CD14-positive monocyte (primary cell): ENCODE results near the gene DNAJA2. TPM values are rescaled to one million over a fixed set of nuclear protein-coding genes. Genes with fewer than 3 reads are reported as not detected.

Source experiments
- DNase-seq, 3 donors: peaks; one replicate each; pipeline ENCODE4 v3.0.0-alpha.2; 2011 to 2022
- H2AFZ ChIP-seq: 2 replicates; pipeline ENCODE4 v1.6.0; 2012; ENCODE audit warnings: mild to moderate bottlenecking, low read depth, low read length, inconsistent platforms; ENCODE audit not compliant: insufficient read depth, poor library complexity, severe bottlenecking
- H3K27ac ChIP-seq, 2 donors: 1 replicate in 1 of 2; 2 replicates in 1 of 2; pipeline ENCODE4 v1.5.1; 2012 to 2013; ENCODE audit warnings: low read length in 2 of 2, control low read depth in 1 of 2, inconsistent platforms in 1 of 2, low read depth in 1 of 2, mild to moderate bottlenecking in 1 of 2
- H3K27me3 ChIP-seq, 2 donors: one replicate each; pipeline versions ENCODE4 v1.6.0 to v1.6.1; 2011 to 2013; ENCODE audit warnings: low read length in 2 of 2; ENCODE audit not compliant: control insufficient read depth in 2 of 2, insufficient read depth in 2 of 2
- H3K36me3 ChIP-seq, 2 donors: replicated peaks in 1 of 2; 1 replicate in 1 of 2; 2 replicates in 1 of 2; pipeline versions ENCODE4 v1.5.1 to v1.6.1; 2012 to 2013; ENCODE audit warnings: low read length in 2 of 2, control low read depth in 1 of 2, inconsistent platforms in 1 of 2, mild to moderate bottlenecking in 1 of 2; ENCODE audit not compliant: insufficient read depth in 2 of 2, control insufficient read depth in 1 of 2
- H3K4me1 ChIP-seq, 2 donors: 1 replicate in 1 of 2; 2 replicates in 1 of 2; pipeline versions ENCODE4 v1.5.1 to v1.6.1; 2012 to 2013; ENCODE audit warnings: low read length in 2 of 2, control low read depth in 1 of 2, inconsistent platforms in 1 of 2, mild to moderate bottlenecking in 1 of 2, moderate library complexity in 1 of 2; ENCODE audit not compliant: insufficient read depth in 2 of 2, control insufficient read depth in 1 of 2
- H3K4me2 ChIP-seq: replicated peaks from 2 replicates; pipeline ENCODE3; 2012; ENCODE audit warnings: low read length, moderate library complexity, mild to moderate bottlenecking; ENCODE audit not compliant: poor library complexity, severe bottlenecking; ENCODE audit errors: extremely low read depth
- H3K4me3 ChIP-seq, 3 experiments: fragments of 200-600 bp in 1 of 3; sonication (generic) in 1 of 3; replicated peaks in 1 of 3; 1 replicate in 2 of 3; 2 replicates in 1 of 3; pipeline ENCODE4 v1.5.1; 2011 to 2013; ENCODE audit warnings: low read length in 3 of 3, mild to moderate bottlenecking in 3 of 3, control low read depth in 2 of 3, low read depth in 2 of 3, inconsistent platforms in 1 of 3, moderate library complexity in 1 of 3
- H3K79me2 ChIP-seq: 2 replicates; pipeline ENCODE4 v1.6.0; 2012; ENCODE audit warnings: mild to moderate bottlenecking, control low read depth, inconsistent platforms, low read length, moderate library complexity; ENCODE audit not compliant: insufficient read depth
- H3K9ac ChIP-seq: 2 replicates; pipeline ENCODE4 v1.6.0; 2017; ENCODE audit warnings: low read length, mild to moderate bottlenecking; ENCODE audit not compliant: insufficient read depth, poor library complexity, severe bottlenecking
- H3K9me3 ChIP-seq, 2 donors: replicated peaks in 1 of 2; 1 replicate in 1 of 2; 2 replicates in 1 of 2; pipeline versions ENCODE4 v1.5.1 to v1.6.1; 2012 to 2013; ENCODE audit warnings: low read length in 2 of 2, control low read depth in 1 of 2; ENCODE audit not compliant: control insufficient read depth in 1 of 2, insufficient read depth in 1 of 2
- H4K20me1 ChIP-seq: 2 replicates; pipeline ENCODE4 v1.6.0; 2012; ENCODE audit warnings: mild to moderate bottlenecking, low read length, control low read depth, moderate library complexity; ENCODE audit not compliant: insufficient read depth
- H3K27ac Mint-ChIP-seq, 7 donors: one replicate each; pipeline ENCODE4 v1.8.0; 2020; ENCODE audit warnings: mild to moderate bottlenecking in 7 of 7, mixed read lengths in 7 of 7, moderate library complexity in 6 of 7, inconsistent platforms in 2 of 7
- H3K27me3 Mint-ChIP-seq, 3 donors: one replicate each; pipeline ENCODE4 v1.8.0; 2021 to 2022; ENCODE audit warnings: low read depth in 3 of 3, mild to moderate bottlenecking in 3 of 3, mixed read lengths in 3 of 3, moderate library complexity in 3 of 3, inconsistent platforms in 1 of 3
- H3K36me3 Mint-ChIP-seq, 2 donors: one replicate each; pipeline ENCODE4 v1.8.0; 2020; ENCODE audit warnings: mixed read lengths in 2 of 2, inconsistent platforms in 1 of 2, mild to moderate bottlenecking in 1 of 2
- H3K4me1 Mint-ChIP-seq: one replicate; pipeline ENCODE4 v1.8.0; 2020; ENCODE audit warnings: mild to moderate bottlenecking, mixed read lengths
- H3K4me3 Mint-ChIP-seq, 2 donors: one replicate each; pipeline ENCODE4 v1.8.0; 2020; ENCODE audit warnings: mild to moderate bottlenecking in 2 of 2, mixed read lengths in 2 of 2, moderate library complexity in 1 of 2
- H3K9me3 Mint-ChIP-seq, 7 donors: one replicate each; pipeline ENCODE4 v1.8.0; 2020 to 2022; ENCODE audit warnings: mixed read lengths in 7 of 7, mild to moderate bottlenecking in 6 of 7, moderate library complexity in 6 of 7, inconsistent platforms in 2 of 7
- WGBS: methylation state at CpG from one replicate; pipeline ENCODE4 v1.1.5; 2013; ENCODE audit warnings: missing lambda C conversion rate; ENCODE audit not compliant: insufficient coverage; 5-methylcytosine and 5-hydroxymethylcytosine counted together
- intact Hi-C, 2 donors: fragments of 100-400 bp; cut with micrococcal nuclease; formaldehyde crosslinking; loops; one replicate each; pipeline versions ENCODE4 v1.15.0 to v1.15.1; 2023
- polyA plus RNA-seq, 3 donors: library from polyadenylated mRNA; depleted of rRNA in 1 of 3; unstranded in 2 of 3; stranded (reverse) in 1 of 3; fragments of 300-500 nt in 2 of 3; fragments of >200 nt in 1 of 3; fragmentation: Illumina TruSeq in 2 of 3; gene quantifications; 1 replicate in 2 of 3; 2 replicates in 1 of 3; pipeline ENCODE4 v1.2.3, GENCODE V29; 2012 to 2021
- TF ChIP-seq, protein P1 (sequence below): fragments of 200-600 bp; IDR thresholded peaks from one replicate; pipeline ENCODE4 v1.8.0; 2022; ENCODE audit warnings: antibody characterized with exemption, mild to moderate bottlenecking

DNAJA2 gene
- polyA plus RNA-seq, 3 donors, result 14.4 to 63.4 (median 62.9) TPM

DNA sequence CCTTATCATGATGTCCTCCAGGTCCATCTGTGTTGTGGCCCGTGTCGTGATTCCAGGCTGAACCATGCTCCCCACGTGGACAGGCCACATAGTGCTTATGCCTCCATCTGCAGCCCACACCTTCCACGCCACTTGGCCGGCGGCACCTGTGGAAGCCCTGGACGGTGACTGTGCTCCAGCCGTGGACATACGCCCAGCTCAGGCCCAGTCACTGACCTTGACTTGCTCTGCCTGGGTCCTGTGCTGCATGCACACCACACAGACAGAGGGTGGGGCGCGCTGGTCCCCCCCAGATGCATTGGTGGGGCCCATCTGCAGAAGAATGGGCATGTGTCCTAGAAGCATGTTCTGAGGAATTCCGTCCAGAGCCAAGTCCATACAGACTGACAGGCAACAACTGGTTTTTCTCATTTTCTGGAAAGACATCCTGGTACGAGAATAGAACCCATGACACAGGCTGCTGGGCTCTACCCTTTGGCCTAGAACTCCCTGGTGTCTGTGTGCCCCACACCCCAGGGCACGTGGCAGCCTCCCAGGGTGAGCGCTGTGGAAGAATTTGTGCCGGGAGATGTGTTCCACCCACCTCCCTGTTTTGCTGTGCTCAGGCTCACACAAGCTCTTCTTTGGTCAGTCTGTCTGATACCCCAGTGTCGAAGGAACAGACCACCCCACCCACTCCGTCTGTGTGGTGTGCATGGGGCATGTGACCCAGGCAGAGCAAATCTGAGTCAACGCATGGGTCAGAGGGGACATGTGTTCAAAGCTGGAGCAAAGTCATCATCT lies 49.8 kb downstream of the DNAJA2 start:
- DNase-seq, result no peak
- intact Hi-C loops, result no loop called here
- peak overlapping the region in 2 of 7 donors; percentile 72 to 74 for H3K27ac Mint-ChIP-seq
- peaks cover 16% of the 10 kb centered on the region for H3K4me1 Mint-ChIP-seq
- no peaks in the 10 kb centered on the region for H3K79me2 ChIP-seq
- H3K27ac ChIP-seq, result no peak overlapping the region
- no peaks in the 10 kb centered on the region for H3K9me3 ChIP-seq
- H3K36me3 Mint-ChIP-seq, result peaks cover 33 to 52% of the 10 kb centered on the region in 2 donors
- H3K4me1 ChIP-seq, result peaks cover 4 to 6% of the 10 kb centered on the region in 2 donors
- TF ChIP-seq, protein P1, sequence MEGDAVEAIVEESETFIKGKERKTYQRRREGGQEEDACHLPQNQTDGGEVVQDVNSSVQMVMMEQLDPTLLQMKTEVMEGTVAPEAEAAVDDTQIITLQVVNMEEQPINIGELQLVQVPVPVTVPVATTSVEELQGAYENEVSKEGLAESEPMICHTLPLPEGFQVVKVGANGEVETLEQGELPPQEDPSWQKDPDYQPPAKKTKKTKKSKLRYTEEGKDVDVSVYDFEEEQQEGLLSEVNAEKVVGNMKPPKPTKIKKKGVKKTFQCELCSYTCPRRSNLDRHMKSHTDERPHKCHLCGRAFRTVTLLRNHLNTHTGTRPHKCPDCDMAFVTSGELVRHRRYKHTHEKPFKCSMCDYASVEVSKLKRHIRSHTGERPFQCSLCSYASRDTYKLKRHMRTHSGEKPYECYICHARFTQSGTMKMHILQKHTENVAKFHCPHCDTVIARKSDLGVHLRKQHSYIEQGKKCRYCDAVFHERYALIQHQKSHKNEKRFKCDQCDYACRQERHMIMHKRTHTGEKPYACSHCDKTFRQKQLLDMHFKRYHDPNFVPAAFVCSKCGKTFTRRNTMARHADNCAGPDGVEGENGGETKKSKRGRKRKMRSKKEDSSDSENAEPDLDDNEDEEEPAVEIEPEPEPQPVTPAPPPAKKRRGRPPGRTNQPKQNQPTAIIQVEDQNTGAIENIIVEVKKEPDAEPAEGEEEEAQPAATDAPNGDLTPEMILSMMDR, result no peak
- H3K27me3 Mint-ChIP-seq, result no peaks in the 10 kb centered on the region
- no peak overlapping the region for H2AFZ ChIP-seq
- no peak overlapping the region for H3K4me3 Mint-ChIP-seq
- no peaks in the 10 kb centered on the region for H3K9me3 Mint-ChIP-seq
- 97% methylated on average over 19 of the region's 19 CpGs for WGBS
- no peaks in the 10 kb centered on the region for H3K27me3 ChIP-seq
- H3K9ac ChIP-seq, result no peak overlapping the region
- no peak overlapping the region for H3K4me2 ChIP-seq
- no peaks in the 10 kb centered on the region for H4K20me1 ChIP-seq
- H3K4me3 ChIP-seq, result no peak overlapping the region
- H3K36me3 ChIP-seq, result peaks cover 14 to 46% of the 10 kb centered on the region in 2 donors

DNA sequence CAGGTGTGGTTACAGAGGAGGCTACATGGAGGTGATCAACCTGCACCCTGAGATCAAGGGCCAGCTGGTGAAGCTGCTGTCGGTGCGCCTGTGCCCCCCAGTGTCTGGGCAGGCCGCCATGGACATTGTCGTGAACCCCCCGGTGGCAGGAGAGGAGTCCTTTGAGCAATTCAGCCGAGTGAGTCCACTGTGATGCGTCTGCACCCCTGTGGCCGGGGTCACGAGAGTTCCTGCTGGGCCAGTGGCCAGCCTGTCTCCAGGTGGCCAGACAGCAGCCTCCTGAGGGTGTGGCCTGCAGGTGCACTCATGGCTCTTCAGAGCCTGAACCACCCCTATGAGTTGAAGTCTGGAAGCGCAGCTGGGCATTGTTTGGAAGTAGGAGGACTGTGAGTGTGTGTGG lies 51.2 kb downstream of the DNAJA2 start:
- Mint-ChIP-seq H3K27me3 (no peaks in the 10 kb centered on the region), H3K4me1 (peaks cover 31% of the 10 kb centered on the region), H3K36me3 (peaks cover 27 to 49% of the 10 kb centered on the region in 2 donors), H3K9me3 (no peaks in the 10 kb centered on the region), H3K27ac (peak overlapping the region in 3 of 7 donors; percentile 9 to 16 (median 11)), H3K4me3 (no peak overlapping the region)
- no peak overlapping the region for H3K27ac ChIP-seq
- no peaks in the 10 kb centered on the region for H3K27me3 ChIP-seq
- TF ChIP-seq, protein P1, result no peak
- no peaks in the 10 kb centered on the region for H4K20me1 ChIP-seq
- no peaks in the 10 kb centered on the region for H3K9me3 ChIP-seq
- no peak overlapping the region for H2AFZ ChIP-seq
- DNase-seq, result no peak
- no peak overlapping the region for H3K9ac ChIP-seq
- H3K79me2 ChIP-seq, result no peaks in the 10 kb centered on the region
- no peak overlapping the region for H3K4me3 ChIP-seq
- no peak overlapping the region for H3K4me2 ChIP-seq
- H3K36me3 ChIP-seq, result peaks cover 12 to 39% of the 10 kb centered on the region in 2 donors
- peaks cover 18 to 21% of the 10 kb centered on the region in 2 donors for H3K4me1 ChIP-seq
- intact Hi-C loops, result no loop called here
- 98% methylated on average over 9 of the region's 10 CpGs for WGBS
